Adrenal gland (tissue), 5 donors: Measurements from ENCODE around the gene AGAP3.

Experiments used
- CTCF ChIP-seq, 6 experiments: fragments of 450-650 bp in 4 of 6; fragments of 200-600 bp in 2 of 6; sonication (generic) in 1 of 6; IDR thresholded peaks; 1 replicate in 5 of 6; 2 replicates in 1 of 6; pipeline versions ENCODE4 v1.5.1 to v1.8.0; 2016 to 2021; ENCODE audit warnings: antibody characterized with exemption in 6 of 6, mild to moderate bottlenecking in 2 of 6, moderate library complexity in 1 of 6
- POLR2A ChIP-seq, 2 donors: fragments of 450-650 bp; IDR thresholded peaks; one replicate each; pipeline ENCODE4 v1.6.1; 2017; ENCODE audit warnings: antibody characterized with exemption in 2 of 2, mild to moderate bottlenecking in 2 of 2, moderate library complexity in 1 of 2
- donor health status: DM: no; HTN: no; CAD: no.

GRCh38 chr7:151085329-151085690, 965 bp upstream of the AGAP3 start:
- TF ChIP-seq CTCF (IDR thresholded peaks at IDR 0.05), result no peak
- no peak for TF ChIP-seq POLR2A (IDR thresholded peaks at IDR 0.05)
